Endometrial microvascular endothelial cells (primary cell): ENCODE data around the gene FAM200B. TPM values are rescaled to one million over a fixed set of nuclear protein-coding genes. Genes with fewer than 3 reads are reported as not detected.

Source experiments
- in situ Hi-C: cut with HindIII; loops from 2 replicates; pipeline ENCODE4 v1.10.0; 2017; ENCODE audit warnings: low sequenced_read_pairs, low pct_unique_long_range_greater_than_20kb; ENCODE audit errors: inconsistent ontology term
- total RNA-seq: library from RNA; depleted of rRNA; stranded (reverse); fragments of >200 nt; gene quantifications from one replicate; pipeline ENCODE4 v1.2.3, GENCODE V29; 2015; ENCODE audit errors: inconsistent ontology term

Gene FAM200B
- total RNA-seq, 1 donor from 2014 or later, result 61.6 TPM

DNA sequence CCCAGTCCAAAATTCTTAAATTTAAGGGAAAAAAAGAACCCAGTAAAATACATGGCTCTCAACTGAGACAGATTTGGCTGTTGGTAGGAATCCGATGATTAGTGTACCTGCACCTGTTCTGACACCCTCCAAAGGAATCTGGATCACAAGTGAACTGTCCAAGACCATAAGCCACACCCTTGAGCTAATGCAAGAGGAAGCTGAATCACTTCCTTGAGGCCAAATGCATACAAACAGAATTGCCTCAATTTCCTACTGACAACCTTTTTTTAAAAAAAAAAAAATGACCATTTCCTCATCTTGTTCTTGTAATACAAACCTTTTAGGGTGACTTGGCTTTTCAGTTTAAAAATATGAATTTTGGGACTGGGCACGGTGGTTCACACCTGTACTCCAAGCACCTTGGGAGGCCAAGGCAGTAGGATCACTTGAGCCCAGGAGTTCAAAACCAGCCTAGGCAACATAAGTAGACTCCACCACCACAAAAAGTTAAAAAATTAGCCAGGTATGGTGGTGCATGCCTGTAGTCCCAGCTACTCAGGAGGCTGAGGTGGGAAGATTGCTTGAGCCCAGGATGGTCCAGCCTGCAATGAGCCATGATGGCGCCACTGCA, 15.8 kb upstream of the FAM200B start:
- in situ Hi-C loops, result no loop called here

DNA sequence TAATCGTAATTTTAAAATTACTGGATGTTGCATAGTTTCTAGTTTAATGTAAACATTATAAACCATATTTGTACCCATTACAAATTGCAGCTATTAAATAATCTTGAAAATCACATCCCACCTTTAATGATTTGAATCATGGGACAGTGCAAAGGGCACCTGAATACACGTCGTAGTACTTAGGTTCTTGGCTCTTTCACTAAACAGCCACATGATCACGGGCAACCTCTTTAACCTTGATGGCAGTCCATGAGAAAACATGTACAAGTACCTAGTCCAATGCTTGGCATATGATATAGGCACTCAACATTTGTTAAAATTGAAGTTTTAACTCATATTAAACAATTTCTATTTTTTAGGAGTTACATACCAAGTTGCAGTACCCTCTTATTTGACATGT, 14.6 kb upstream of the FAM200B start:
- in situ Hi-C loops, result no loop called here

DNA sequence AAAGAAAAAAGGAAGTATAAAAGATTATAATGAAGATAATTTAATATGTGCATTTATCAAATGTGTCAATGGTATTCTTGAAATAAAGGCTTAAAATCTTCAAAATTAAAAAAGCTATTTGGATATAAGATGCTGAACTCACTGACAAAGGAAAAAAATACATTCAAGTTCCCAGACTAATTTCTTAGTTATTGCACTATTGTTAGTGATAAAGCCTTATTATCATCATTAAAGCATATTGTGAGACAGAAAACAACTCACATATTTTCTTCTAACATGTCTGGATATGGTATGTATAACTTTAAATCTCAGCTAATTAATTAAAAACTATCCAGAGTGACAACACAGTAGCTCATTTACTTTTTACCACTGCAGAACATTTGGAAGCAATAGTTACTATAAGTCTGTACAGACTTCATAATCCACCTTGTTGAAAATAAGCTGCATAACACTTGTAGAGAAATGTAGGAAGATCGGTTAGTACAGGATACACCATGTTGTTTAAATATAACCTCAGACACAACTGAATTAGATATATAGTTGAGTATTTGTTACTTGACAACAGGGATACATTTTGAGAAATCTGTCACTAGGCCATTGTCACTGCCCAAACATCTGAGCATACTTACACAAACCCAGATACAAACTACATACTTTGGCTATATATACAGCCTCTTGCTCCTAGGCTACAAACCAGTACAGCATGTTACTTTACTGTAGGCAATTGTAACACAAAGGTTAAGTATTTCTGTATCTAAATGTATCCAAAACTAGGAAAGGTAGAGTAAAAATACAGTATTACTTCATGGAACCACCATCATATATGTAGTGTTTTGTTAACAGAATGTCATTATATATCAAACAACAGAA, 12.8 kb upstream of the FAM200B start:
- in situ Hi-C loops, result no loop called here

DNA sequence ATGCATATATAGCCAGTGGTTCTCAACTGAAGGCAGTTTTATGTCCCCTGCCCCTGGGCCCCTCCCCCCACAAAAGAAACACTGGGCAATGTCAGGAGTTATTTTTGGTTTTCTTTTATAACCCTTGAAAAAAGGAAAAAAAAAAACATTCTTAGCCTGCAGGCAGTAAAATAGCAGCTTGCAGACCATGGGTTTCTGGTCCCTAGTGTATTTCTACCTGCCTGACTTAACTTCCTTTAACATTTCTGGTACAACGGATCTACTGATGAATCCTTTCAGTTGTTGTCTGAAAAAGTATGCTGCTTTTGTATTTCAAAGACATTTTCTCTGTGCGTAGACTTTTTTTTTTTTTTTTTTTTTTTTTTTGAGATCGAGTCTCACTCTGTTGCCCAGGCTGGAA, 11.1 kb upstream of the FAM200B start:
- in situ Hi-C loops, result no loop called here

DNA sequence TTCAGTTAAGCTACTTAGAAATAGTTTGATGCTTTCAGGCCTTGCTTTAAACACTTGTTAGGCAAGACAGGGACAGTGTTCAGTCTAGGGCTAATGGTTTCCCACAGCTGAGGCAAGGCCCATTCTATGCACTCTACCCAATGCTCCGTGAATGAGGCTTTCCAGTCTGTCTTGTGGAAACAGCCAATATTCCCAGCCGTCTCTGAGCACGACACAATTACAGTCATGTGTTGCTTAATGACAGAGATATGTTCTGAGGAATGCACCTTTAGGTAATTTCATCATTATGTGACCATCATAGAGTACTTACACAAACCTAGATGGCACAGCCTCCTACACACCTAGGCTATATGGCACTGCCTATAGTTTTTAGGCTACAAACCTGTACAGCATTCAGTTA, 9.5 kb upstream of the FAM200B start:
- in situ Hi-C loops, result no loop called here

DNA sequence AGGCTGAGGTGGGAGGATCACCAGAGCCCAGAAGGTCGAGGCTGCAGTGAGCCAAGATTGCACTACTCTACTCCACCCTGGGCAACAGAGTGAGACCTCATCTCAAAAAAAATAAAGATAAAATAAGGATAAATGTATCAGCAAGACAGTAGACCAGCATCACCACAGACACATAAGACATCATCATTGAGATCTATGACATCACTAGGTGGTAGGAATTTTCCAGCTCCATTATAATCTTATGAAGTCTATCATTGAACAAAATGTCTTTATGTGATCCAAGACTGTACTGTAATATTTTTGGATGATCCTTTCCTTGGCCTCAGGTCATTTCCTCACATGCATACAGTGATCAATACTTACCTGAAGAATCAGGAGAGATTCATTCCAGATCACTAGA, 8.3 kb upstream of the FAM200B start:
- in situ Hi-C loops, result no loop called here

DNA sequence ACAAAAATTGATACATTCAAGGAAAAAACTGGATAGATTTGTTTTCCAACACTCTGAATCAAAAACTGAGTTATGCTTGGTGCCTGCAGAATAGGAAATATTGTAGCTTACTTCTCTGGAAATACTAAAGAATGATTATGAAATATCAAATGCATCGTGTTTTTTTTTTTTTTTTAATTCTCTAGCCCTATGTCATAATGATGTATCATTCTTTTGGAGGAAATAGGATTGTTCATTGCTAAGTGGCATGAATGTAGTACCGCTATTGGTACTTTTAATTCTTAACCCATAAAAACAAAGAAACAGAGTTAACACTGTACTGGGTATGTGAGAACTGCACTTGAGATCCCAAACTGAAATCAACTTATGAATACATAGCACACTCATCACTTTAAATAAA, 7.6 kb upstream of the FAM200B start:
- in situ Hi-C loops, result no loop called here

DNA sequence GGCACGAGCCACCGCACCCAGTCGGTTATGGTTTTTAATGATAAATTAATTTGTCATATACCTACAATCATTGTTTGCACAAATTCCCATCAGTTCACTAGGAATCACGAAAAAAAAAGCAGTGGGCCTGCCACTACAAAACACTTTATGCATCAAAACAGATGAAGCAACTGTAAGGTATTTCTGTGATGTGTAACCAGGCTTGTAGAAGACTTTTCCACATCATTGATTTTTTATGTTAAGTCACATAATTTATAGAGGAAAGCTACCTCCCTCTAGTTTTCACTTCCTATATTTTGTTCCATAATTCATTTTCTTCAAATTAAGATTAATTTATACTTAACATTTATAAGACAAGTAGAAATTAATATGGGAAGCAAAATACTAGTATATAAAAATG, 6.7 kb upstream of the FAM200B start:
- in situ Hi-C loops, result no loop called here

DNA sequence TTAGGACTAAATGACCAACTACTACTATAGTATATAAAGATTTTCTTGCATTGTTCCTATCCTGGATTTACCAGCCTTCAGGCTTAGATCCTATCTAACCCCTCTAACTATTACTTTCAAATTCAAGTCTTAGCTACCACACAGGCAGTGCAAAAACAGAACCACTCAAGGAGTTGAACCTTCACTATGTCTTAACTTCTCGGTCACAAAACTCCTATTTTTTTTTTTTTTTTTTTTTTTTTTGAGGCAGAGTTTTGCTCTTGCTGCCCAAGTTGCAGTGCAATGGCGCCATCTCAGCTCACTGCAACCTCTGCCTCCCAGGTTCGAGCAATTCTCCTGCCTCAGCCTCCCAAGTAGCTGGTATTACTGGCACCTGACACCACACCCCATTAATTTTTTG, 6.3 kb upstream of the FAM200B start:
- in situ Hi-C loops, result no loop called here

DNA sequence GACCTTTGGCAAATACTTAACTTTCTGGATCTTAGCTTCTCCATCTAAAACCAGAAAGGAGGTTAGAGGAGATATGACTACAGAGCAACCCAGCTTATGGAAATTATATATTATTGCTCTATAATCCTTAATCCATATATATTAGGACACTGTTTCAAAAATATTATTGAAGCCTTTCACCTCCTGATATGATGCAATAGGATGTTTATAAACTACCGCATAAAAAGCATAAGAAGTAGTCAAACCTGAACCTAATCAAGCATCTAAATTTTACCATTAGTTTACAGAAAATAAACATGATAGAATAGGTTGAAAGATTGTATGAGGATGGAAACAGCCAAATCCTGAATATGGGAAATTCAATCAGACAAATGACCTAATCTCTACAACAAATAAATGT, 5.6 kb upstream of the FAM200B start:
- in situ Hi-C loops, result no loop called here

DNA sequence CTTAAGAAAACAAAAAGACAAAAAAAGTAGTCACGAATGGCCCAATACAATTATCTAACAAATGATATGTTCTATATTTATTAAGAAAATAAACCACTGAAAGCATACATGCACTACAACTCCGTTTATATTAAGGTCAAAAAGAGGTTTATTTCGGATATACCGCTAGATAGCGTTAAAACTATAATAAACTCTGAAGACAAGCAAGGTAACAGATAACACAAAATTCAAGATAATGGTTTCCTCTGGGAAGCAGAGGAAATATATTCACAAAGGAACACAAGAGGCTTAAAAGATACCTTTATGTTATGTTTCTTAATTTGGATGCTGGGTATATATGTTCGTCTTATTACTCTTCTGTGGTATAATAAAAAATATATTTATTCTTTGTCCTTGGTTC, 4.7 kb upstream of the FAM200B start:
- in situ Hi-C loops, result no loop called here

DNA sequence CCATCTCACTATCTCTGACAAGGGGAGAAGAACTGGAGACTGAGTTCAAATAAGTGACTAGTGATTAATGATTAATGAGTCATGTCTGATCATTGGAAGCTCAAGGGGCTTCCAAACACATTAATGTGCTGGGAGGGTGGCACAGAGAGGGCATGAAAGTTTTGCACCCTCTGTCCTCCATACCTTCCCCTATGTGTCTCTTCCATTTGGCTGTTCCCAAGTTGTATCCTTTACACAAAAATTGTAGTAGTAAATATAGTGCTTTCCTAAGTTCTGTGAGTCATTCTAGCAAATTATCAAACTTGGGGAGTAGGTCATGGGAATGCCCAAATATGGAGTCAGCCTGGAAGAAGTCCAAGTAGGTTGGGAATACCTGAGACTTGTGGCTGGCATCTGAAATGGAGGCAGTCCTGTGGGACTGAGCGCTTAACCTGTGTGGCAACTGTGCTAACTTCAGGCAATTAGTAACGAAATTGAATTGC, 4.1 kb upstream of the FAM200B start:
- in situ Hi-C loops, result no loop called here

DNA sequence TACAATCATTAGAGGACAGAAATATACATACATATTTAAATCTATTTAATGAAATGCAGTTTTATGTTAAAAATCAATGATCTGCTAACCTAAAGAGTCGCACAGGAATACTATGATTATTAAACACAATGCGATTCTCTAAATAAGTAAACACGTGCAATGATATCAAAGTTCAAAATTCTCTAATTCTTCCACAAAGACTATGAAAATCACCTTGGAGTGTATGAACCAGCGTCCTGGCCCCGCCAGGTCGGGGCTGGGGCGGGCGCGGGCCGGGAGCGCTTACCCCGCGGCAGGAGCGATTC, 608 bp upstream of the FAM200B start:
- in situ Hi-C loops, result no loop called here

DNA sequence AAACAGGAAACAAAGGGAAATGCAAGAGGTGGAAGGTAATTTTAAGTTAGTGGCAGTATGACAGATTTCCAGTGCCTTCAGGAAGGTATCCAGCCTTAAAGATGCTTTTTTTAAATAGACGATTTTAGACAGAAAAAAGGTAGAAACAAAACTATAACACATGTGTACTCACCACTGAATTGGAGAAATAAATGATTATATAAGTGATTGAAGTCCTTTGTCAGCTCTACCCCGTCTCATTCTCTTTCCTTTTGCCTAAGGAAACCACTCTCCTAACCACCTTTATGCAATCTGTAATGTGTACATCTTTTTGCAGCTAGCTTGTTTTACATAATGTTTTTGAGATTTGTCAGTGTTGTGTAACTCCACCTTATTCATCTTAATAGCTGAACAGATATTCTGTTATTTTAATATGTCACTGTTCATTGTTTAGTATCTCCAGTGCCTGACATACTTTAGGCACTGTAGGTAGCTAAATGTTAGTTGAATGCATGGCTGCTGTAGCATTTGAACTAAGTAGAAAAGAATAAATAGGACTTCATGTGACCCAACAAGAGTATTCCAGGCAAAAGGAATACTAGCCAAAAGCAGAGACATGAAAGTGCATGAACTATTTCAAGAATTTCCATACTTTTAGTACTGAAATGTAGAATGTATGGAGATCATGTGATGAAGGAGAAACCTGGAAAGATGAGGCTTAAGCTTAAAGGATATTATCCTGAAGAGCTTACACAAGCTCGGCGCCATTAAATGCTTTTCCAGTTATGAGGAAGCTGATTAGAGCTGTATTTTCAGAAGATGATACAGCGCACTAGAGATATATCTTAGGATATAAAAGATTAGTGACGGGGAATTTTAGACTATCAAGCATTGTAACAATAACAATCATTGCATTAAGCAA, 865 bp downstream of the FAM200B start:
- in situ Hi-C loops, result no loop called here

DNA sequence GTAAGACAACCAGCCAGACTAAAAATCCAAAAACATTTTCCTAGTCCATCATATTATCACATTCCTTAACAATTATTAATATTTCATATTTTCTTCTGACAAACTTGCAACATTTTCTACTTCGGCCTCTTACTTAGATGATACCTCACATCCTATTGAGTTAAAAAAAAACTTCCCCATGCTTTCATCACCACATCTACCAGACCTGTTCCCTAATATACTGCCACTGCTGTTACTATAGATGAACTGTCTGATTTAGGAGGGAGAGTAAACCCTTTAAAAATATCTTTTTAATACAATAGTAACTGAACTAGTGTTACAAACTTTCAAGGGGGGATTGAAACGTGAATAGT, 1.5 kb downstream of the FAM200B start:
- in situ Hi-C loops, result no loop called here

DNA sequence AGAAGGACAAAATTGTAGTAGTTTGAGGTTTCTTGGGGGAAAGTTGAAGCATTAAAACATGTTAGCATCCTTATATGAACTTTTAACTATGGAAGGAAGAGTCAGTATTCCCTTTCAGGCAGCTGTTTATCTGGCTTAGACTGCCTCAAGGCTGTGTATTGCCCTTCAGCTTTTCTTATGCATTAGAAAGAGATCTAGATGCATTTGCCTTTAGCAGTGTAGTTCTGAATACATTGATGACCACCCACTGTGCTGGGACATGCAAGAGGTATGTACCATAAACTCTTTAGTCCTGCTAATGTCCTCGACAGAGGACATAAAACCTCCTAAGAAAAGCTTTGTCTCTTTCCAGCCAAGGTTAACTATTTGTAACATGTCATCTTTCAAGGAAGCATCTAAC, 2.9 kb downstream of the FAM200B start:
- in situ Hi-C loops, result no loop called here

DNA sequence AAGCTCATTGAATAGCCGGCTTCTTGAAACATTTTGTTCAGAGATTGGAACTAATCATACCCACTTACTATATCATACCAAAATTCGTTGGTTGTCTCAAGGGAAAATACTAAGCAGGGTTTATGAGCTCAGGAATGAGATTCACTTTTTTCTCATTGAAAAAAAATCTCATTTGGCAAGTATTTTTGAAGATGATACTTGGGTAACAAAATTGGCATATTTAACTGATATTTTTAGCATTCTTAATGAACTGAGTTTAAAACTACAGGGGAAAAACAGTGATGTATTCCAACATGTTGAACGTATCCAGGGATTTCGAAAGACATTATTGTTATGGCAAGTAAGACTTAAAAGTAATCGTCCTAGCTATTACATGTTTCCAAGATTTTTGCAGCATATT, 6.4 kb downstream of the FAM200B start:
- in situ Hi-C loops, result no loop called here

DNA sequence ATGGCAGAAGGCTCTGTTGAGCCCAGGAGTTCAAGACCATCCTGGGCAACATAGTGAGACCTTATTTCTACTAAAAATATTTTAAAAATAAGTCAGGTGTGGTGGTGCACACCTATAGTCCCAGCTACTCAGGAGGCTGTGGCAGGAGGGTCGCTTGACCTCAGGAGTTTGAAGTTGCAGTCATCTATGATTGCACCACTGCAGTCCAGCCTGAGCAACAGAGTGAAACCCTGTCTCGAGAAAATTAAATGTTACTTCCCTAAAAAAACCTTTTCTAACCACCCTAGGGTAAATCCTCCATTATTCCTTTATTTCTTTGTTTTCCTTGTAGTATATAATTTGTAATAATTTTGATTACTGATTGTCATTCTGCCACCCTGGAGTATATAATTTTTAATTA, 7.9 kb downstream of the FAM200B start:
- in situ Hi-C loops, result no loop called here

DNA sequence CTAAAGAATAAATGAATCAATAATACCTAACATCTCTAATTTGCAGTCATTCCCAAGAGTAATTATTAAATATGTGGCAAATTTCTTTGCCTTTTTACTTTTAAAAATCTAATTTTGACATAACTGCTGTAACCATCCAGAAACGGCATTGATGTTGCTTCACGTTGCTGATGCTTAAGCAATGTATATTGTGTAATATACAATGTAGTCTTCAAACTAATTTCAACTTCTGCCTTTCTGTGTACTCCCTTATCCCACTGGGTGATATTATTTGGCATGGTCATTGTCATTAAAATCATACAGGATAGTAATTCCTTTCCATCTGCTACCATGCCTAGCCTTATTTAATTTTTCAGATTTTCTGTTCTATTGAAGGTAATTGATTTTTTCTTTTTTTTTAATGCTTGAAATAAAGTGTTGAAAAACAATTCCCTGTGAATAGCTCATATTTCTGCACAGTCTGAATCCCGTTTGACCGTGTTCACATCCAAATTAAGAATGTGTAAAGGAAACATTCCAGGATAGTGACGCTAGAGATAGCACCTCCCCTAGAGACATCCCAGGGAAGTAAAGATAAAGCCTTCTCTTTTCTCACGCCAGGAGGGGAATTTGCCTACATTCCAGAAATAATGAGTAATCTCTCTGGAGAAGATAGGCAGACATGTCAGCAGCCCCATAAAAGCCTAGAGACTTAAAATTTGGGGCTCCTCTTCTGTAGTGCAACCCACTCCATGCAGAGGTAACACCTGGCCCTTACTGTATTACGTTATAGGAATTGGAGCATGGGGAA, 8.6 kb downstream of the FAM200B start:
- in situ Hi-C loops, result no loop called here
